IPS-NIHi7 (cell line): ENCODE measurements around the gene HMHB1.

Experiments
- DNase-seq: peaks from one replicate; pipeline ENCODE4 v3.0.0; 2012; ENCODE audit warnings: mixed read lengths; ENCODE audit errors: extremely low spot score

Gene HMHB1

DNA sequence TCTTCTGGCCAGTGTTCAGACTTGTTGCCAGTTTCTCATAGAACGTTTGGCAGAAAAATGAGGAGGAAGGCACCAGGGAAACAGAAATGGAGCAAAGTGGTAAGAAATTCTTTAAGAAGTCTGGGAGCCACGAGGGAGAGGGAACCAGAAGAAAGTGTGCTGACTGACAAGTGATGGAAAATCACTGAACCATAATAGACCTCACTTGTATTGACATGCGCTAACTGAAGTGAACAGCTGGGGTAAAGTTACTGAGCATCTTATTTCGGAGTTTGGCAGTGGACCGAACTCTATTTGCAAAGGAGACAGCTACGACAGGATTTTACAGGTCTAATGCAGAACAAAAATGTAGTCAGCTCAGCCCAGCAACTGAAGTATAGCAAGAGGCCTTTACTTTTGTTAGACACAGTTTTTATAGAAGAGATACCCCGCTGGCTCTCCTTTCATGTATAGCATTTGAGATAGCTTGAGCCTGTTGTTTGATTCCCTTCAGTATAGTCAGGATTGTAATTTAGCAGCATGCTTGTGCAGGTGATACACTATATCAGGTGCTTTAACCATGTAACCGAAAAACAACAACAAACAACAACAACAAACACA, 53.6 kb downstream of the HMHB1 start:
- no peak for DNase-seq
